GM21447 (cell line): ENCODE measurements around the gene DPY19L3.
"Not testable (repeated sequence)": the region's sequence is repeated elsewhere in the genome, so short reads cannot be mapped to it uniquely, and the experiment has no call there.

ENCODE experiments used
- ATAC-seq: cut with Tn5 transposase; IDR thresholded peaks from one replicate; pipeline ENCODE4 v1.9.1; 2021; ENCODE audit not compliant: unreplicated experiment

DPY19L3 gene

GRCh38 chr19:32498648-32499200 is 93.2 kb downstream of the DPY19L3 start:
- ATAC-seq = no peak

- not testable (repeated sequence) for ATAC-seq
These were observed 106.9 kb downstream of the DPY19L3 start for GRCh38 chr19:32512498-32512897.

GRCh38 chr19:32519023-32519422 is 113.5 kb downstream of the DPY19L3 start:
- no peak for ATAC-seq

- no peak for ATAC-seq
These were observed 117.4 kb downstream of the DPY19L3 start for GRCh38 chr19:32522967-32523366.

GRCh38 chr19:32526895-32527294 is 121.3 kb downstream of the DPY19L3 start:
- ATAC-seq = no peak

GRCh38 chr19:32530773-32531172 is 125.2 kb downstream of the DPY19L3 start:
- no peak for ATAC-seq

GRCh38 chr19:32532233-32532632 is 126.7 kb downstream of the DPY19L3 start:
- ATAC-seq = no peak
